Fibroblast of skin of left biceps (primary cell): ENCODE measurements around the gene OMD.
A peak's percentile ranks its signal among the peaks of the same experiment; 100 is the strongest.

Source experiments
- DNase-seq, 2 experiments: peaks; one replicate each; pipeline ENCODE4 v3.0.0-alpha.2; 2013; ENCODE audit warnings: low read depth in 2 of 2

The OMD gene, protein sequence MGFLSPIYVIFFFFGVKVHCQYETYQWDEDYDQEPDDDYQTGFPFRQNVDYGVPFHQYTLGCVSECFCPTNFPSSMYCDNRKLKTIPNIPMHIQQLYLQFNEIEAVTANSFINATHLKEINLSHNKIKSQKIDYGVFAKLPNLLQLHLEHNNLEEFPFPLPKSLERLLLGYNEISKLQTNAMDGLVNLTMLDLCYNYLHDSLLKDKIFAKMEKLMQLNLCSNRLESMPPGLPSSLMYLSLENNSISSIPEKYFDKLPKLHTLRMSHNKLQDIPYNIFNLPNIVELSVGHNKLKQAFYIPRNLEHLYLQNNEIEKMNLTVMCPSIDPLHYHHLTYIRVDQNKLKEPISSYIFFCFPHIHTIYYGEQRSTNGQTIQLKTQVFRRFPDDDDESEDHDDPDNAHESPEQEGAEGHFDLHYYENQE

DNA sequence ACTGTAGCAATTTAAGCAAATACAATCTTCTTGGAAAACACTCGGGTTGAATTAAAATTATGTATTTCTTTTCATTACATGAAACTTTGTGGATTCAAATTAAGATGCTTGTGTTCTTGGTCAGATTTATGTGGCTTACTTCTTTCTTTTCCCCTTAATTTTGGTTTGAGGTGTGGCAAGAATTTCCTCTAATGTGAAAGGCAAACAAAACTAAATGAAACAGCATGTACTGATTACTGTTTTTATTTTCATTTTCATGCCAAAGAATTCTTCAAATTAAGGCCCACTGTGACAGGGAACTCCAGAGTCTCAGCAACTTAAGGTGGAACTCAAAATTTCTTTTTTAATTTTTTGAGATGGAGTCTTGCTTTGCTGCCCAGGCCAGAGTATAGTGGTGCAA is at the start of gene OMD:
Gene OMD (minus strand): TSS at position 132 of the 400 bp plus-strand sequence. CDS start 6,913 bp downstream, outside the sequence.
- peak; percentile 61 to 64 for DNase-seq

DNA sequence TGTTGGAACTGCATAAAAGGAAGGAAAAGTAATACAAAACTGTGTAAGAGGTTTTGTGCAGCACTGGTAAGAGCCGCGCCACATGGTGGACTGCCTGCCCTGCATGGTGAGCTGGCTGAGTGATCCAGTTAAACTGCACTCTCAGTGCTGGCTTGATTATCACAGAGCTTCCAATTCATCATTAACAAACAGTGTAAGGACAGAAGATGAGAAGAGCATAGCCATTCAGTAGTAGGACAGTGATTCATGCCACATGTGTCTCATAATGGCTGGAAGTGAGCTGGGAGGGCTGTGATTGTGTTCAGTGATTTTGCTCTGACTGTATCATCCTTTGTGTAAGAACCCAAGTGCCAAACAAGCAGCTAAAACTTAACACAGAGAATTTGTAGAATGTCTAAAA is 43.9 kb upstream of the OMD start:
- peak in 1 of 2 experiments; percentile 13 for DNase-seq

DNA sequence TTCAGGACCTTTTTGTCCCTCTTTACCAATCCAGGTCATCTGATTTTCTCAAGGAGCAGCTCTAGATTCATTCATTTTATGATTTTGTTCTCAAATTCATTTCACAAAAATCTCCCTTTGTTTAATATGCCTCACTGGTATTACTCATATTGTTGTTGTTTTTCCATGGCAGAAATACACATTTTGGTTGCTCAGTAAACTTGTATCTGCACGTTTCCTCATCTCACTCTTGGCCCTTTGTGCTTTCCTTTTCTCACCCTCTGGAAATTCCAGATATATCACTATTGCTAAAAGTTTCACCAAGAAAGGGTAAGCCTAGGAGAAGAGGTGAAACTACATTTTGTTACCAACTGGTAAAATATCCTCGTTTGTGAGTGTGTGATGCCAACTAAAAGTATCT is 43.2 kb upstream of the OMD start:
- no peak for DNase-seq

DNA sequence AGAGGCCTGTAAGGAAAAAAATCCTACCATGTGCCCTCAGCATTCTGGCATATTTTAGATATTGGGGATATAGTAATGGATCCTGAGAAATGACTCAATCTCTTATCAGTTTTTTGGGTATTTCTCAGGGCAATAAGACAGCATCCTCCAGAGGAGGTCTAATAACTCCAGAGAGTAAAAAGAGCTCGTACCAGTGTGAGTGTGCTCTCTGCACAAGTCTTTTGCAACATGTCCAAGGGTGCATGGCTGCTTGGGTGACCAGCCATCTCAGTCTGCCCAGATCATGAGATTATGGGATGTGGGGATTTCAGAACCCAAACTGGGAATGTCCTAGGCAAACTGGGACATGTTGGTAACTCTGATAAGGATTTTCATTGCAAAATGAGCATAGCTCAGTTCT is 42.8 kb upstream of the OMD start:
- no peak for DNase-seq

DNA sequence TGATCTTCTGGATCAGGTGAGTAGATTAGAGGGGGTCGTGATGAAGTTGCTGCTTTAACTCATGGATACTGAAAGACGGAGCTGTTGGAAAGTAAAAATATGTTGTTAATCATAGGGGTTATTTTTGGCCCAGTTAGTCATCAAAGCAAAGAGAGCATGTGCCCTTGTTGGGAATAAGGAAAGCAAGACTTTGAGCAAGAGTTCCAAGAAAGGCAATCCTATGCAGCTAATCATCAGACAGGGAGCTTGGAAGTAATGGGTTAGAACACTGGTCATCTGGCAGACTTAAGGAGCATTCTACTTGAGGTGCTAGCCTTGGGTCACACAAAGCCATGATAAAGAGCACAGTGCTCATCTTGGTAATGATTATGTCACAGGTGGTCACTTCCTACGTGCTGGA is 39.7 kb upstream of the OMD start:
- peak; percentile 79 to 80 for DNase-seq

DNA sequence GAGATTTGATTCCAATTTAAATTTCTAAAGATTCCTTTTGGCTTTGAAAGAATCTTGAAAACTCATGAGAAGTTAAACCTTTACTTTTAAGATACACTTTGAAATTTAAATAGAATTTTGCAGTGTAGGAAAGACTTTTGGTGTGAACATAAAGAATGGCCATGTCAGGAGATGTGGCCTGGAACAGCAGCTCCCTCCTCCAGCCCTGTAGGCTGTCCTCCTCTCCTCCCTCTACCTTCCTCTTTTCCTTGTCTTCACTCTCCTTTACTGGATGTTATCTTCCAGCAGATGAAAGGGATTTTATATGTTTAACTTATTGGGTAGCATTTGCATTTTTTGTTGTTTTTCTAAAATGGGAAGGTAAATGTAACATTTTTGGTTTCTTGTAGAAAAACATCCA is 39.1 kb upstream of the OMD start:
- DNase-seq, result no peak

DNA sequence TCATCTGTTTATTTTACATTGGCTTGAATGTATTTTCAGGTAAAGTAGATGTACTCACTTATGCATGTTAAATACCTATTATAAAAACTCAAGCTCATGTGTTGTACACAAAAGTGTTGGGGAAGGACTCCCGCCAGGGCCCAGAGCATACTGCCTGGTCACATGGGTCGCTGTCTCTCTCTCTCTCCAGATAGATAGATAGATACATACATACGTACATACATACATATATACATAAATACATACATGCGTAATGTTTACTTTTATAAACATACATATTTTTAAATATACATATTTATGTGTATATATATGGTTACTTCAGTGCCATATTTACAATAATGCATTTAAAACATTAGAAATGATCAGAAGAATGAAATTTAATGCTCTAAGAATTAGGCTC is 33.3 kb upstream of the OMD start:
- no peak for DNase-seq

DNA sequence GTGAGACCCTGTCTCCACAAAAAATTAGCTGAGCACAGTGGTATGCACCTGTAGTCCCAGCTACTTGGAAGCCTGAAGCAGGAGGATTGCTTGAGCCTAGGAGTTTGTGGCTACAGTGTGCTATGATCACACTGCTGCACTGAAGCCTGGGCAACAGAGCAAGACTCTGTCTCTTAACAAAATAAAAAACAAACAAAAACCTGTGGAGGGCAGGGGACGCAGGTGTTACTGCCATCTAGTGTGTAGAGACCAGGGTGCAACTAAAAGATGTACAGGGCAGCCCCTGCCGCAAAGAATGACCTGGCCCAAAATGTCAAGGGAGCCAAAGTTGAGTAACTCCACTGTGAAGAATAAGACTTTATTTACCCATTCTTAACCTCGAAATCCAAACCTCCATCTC is 30.9 kb upstream of the OMD start:
- DNase-seq, result no peak

DNA sequence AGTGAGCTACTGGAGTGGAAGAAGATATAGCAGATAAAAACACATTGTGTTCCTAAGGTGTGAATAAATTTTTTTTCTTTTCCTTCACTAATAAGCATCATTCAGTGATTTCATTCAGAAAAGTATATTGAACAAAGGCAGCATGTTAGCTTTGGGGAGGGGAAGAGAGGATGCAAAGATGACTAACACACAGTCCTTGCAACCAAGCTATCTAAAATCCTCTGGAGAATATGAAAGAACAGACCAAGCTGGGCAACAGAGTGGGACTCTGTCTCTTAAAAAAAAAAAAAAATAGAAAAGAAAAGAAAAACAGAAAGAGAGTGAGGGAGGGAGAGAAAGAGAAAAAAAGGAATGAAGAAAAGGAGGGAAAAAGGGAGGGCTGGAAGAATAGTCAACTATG is 22.3 kb upstream of the OMD start:
- no peak for DNase-seq

DNA sequence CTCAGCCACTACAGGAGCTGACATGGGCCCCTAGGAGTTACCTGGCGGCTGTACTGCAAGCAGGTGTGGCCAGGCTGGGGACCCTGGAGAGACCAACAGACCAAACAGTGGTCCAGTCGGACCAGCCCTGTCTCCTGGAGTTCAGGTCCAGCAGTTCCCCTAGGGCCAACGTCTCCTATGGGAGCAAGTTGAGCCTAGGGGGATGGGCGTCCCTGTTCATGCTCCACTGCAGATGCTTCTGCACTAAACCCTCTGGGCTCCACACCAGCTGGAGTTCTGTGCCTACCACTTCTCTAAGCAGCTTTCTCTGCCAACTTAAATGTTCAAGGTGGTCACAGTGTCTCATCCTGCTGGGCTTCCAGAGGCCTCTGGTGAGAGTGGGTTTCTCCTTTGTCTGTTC is 20.6 kb upstream of the OMD start:
- DNase-seq, result no peak

DNA sequence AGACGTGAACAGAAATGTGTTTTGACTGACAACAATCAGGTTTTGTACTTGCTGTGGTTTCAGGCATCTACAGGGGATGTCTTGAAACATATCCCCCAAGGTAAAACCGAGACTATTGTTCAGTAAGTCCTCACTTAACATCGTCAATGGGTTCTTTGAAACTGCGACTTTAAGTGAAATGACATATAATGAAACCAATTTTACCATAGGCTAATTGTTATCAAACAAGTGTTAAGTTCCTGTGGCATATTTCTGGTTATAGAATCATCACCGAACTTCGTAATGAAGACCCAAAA is 16.4 kb upstream of the OMD start:
- DNase-seq, result no peak

DNA sequence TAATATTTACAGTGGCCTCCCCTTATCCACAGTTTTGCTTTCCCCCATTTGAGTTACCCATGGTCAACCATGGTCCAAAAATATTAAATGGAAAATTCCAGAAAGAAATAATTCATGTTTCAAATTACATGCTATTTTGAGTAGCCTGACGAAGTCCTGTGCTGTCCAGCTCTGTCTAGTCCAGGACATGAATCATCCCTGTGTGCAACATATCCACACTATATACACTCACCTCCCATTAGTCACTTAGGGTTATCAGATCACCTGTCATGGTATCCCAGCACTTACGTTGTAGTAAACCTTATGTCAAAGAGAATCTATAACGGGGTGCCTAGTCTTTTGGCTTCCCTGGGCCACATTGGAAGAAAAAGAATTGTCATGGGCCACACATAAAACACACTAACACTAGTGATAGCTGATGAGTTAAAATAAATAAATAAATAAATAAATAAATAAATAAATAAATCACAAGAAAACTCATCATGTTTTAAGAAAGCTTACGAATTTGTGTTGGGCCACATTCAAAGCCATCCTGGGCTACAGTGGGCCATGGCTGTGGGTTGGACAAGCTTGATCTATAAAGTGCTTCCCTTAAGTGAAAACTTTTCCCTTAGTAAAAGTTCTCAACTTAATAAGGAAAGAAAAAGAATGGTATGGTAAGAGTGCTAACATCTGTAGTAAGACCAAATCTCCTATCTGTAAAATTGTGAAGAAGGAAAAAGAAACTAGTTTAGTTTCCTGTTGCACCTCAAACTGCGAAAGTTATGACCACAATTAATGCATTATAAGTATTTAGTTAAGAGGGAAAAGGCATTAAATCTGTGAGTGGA is 15.9 kb upstream of the OMD start:
- no peak for DNase-seq

DNA sequence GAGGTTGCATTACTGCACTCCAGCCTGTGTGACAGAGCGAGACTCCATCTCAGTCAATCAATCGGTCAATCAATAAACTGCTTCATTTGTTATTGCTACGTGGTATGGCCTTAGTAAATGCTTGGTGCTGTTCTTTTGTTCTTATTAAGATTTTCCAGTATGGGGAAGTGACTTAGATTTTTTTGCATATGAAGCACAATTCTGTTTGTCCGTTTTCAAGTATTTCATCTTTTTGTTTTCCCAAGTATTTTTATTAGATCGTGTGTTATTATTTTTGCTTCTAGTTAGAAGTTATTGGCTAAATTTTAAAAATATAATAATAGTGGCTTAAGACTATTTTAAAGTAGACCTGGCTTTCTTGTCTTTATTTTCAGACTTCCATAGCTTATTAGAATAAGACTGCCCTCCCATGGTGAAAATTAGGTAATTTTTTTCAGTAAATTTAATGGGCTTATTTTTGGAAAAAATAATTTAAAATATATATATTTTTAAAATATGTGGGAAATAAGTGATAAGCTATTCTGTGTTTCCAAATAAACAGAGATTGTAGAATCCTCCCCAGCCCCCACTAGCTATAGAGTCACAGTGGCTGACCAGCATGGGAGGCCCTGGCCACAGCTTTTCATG is 14.7 kb upstream of the OMD start:
- DNase-seq, result no peak

DNA sequence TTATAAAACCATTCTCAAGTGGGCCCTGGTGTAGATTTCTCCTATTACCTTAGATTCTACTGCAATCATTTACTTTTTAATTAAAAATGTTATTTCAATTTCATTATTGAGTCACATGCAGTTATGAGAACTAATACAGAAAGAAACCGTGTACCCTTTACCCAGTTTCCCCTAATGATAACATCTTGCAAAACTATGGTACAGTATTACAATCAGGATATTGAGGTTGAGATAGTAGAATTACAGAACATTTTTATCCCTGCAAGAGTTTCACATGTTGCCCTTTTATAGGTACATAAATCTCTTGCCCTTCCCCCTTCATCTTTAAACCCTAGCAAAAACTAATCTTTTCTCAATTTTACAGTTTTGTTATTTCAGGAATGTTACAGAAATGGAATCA is 11.0 kb upstream of the OMD start:
- no peak for DNase-seq

DNA sequence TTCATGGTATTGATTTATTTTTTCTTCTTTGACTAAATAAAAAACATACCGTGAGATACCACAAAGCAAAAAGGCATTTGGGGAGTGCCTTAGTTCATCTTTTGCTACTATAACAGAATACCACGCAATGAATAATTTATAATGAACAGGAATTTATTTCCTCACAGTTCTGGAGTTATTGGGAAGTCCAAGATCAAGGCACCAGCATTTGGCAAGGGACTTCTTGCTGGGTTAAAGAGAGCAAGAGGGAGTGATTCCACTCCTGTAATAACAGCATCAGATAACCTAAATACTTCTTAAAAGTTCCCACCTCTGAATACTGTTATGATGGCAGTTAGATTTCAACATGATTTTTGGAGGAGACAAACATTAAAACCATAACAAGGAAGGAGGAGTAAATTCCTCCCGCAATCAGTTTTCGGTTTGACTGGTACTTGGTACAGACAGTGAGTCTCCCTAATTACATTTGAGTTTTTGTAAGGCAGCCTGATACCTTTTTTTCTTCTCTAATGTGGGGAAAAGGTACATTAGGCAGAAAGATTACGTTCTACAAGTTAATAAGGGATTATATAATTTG is 8.8 kb upstream of the OMD start:
- DNase-seq, result no peak

DNA sequence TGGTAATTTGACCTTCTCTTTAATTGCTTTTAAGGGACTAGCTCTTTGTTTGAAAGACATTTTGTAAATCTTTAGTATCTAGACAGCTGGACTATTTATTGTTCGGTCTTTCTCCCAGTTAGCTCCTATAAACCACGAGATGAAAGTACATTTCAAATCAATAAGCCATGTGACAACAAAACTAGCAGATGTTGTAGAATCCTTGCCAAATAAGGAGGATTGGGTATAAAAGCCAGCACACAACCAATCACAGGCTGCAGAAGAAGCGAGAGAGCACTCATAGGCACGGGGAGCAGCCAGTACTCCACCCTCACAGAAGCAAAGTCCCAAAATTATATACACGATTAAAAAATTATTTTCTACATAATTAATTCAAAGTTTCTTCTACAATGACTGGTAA is 8.1 kb upstream of the OMD start:
- no peak for DNase-seq

DNA sequence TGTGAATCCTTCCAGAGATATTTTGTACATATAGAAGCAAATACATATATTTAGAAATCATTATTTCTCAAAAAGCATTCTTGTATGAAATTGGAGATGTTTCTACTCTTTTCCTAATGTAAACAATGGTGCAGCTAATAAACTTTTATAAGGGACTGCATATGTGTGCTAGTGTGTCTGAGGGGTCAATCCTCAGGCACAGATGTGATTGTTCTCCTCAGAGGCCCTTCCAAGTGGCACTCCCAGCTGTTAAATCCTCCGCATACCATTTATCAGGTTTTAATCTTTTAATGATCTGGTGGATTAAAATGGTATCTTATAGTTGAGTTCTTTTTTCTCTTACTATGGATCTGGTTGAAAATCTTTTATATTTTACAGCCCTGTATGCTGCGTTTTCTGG is 5.6 kb upstream of the OMD start:
- no peak for DNase-seq

DNA sequence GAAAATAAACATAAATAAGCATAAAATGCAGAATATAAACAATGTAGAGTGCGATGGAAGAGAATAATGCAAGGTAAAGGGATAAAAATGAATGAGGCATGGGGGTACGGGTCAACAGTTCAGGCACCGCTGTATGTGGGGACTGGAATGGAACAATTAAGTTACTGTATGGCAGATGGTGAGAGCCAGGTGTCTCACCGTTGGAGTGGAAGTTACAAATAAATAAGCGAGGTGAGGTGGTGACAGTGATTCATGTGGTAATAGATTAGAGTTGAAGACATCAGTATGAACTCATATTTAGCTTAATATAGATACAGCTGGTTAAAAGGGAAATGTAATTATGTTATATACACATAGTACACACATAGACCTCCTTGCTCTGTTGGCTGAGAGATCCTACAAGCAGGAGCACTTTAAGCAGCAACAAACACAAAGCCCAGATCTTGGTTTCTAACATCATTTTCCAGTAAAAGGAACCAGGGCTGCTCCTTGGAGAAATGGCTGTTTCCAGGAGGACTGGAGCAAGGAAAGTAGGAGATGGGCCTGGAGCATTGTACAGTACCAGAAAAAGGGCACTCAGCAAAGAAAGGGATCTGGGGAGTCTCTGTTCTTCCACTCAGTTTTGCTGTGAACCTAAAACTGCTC is 2.4 kb upstream of the OMD start:
- DNase-seq, result no peak

DNA sequence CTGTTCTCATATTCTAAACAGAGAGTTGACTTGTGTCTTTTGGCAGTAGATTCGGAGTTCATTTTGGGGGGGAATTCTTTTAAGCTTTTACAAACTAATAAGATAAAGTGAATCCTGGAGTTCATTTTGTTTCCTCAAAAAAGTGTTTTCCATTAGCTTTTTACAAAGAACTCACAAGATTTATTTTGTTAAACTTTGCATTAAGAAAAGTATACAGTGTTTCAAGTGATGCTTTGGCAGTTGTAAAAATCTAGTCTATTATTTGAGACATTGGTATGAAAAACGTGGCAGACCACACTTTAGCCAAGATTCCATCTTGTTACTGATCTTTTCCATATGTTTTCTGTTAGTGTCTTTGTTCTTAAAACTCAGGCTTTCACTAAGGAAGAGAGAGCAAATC is 1.2 kb upstream of the OMD start:
- peak; percentile 63 to 74 for DNase-seq

DNA sequence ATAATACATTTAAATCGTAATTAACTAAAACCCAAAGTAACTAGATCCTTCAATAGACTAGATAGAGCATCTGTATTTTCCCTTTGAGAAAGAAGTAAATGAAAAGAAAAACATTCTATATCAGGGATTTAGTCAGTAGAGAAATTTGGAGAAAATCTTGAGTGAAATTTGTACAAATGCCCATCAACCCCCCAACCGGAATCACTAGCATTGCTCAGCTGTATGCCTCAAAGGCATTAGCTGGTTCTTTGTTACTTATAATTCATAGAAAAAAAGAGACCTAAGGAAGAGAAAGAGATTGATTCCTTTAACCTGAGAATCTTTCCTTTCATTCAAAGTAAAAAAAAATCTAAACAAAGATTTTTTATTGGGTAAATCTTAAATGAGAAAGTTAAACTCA is 659 bp downstream of the OMD start:
- DNase-seq, result no peak

DNA sequence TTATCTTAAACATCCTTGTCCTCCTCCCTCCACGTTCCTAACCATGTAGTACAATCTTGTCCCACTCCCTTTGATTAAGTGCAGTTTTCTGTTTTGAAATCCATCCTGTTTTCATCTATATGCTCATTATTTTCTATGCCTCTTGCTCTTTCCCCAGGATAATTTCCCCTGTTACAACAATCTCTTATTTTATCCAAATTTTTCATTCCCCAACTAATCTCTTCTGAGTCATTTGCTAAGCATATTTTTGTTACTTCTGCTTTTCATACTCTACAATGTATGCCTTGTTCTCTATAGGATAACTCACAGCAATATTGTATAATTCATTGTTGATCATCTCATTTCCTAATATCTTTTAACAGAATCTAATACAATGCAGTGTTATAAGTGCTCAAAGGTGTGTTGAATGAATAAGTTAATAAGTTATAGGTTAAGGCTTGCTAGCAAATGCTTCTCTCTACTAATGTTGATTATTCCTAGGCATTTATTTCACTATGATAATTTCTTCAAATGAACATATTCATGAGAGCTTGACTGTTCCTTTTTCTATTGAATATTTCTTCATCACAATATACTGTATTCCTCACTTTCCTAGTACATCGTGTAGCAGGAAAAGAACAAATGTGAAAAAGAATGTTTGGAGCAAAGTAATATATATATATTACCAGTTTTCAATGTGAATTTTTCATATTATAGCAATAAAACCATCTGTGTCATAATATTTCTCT is 1.5 kb downstream of the OMD start:
- no peak for DNase-seq
